HG03103 (cell line): ENCODE data around the gene KIFC1.
"Not testable (repeated sequence)": the region's sequence is repeated elsewhere in the genome, so short reads cannot be mapped to it uniquely, and the experiment has no call there.

ENCODE experiments used
- ATAC-seq: cut with Tn5 transposase; IDR thresholded peaks from one replicate; pipeline ENCODE4 v1.9.1; 2021; ENCODE audit warnings: low read depth; ENCODE audit not compliant: unreplicated experiment

Gene KIFC1

DNA sequence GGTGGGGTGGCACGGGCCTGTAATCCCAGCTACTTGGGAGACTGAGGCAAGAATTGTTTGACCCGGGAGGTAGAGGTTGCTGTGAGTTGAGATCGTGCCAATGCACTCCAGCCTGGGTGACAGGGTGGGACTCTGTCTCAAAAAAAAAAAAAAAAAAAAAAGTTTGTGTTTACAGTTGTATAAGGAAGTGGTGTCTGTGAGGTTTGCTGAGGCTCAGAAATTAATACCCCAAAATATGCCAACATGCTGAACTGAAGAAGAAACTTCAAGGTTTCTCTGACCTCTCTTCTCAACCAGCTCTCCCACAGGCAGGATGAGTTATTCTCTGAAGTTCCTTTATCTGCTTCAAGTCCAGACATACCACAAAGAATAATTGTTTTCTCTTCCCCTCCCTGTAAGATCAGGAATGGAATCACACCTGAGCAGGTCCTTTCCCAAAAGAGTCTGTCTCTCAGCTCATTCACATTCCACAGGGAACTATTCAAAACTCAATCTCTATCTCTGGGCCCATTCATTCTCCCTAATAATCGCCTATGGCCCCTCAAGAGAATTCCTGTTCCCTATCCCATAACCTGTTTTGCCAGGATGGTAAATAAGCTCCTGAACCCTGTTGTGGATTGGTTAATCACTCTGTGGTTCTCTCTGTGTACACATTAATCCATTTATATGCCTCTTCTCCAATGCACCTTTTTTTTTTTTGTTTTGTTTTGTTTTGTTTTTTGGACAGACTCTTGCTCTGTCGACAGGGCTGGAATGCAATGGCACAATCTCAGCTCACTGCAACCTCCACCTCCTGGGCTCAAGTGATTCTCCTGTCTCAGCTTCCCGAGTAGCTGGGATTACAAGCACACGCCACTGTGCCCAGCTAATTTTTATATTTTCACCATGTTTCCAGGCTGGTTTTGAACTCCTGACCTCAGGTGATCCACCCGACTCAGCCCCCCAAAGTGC is 17.4 kb upstream of the KIFC1 start:
- no peak for ATAC-seq

DNA sequence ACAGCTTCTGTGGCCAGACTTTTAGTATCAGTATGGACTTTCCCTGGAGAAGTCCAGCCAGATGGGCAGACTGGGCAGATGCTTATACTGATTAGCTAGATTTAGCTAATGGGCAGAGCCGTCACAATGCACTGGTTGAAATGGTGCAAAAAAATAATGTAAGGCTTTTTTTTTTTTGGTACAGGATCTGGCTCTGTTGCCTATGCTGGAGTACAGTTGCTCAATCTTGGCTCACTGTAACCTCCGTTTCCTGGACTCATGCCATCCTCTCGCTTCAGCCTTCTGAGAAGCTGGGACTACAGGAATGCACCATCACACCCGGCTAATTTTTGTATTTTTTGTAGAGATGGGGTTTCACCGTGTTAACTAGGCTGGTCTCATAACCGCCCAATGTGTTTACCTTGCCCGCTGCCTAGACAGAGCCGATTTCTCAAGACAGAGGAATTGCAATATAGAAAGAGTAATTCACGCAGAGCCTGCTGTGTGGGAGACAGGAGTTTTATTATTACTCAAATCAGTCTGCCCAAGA is 16.4 kb upstream of the KIFC1 start:
- ATAC-seq = no peak

- no peak for ATAC-seq
Observed at GRCh38 chr6:33377171-33377570, 14.5 kb upstream of the KIFC1 start.

- ATAC-seq = not testable (repeated sequence)
Observed at GRCh38 chr6:33379184-33379583, 12.4 kb upstream of the KIFC1 start.

GRCh38 chr6:33380272-33380981 is 11.2 kb upstream of the KIFC1 start:
- no peak for ATAC-seq

DNA sequence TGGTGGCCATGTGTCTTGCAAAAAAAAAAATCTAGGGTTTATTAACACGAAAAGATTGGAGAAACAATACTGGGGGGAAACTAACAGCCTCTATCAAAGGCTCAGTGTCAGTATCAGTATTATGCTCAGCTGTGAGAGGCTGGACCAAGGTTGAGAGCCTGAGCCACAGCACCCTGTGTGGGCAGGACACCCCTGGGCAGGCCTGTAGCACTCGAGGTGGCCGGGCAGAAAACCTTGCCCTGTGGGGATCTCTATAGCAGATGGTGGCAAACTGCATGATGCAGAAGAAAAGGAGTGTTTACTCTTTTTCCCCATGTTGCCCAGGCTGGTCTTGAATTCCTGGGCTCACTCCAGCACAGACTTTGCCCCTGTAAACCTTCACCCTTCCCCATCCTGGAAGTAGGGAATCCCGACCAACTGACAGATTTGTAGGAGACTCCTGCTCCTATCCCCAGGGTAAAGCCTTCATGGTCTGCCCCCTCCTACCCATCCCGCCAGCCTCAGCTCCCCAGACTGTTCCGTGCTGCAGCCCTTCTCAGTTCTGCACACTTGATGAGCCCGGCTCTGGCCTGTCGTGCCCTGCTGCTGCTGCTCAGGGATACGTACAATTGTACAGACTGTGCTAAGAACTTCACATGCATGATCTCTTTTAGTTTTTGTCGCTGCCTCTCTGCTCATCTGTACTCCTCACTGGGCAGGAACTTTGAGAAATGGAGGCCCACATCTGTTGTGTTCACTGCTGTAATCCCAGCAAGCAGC is 8.0 kb upstream of the KIFC1 start:
- ATAC-seq = no peak

DNA sequence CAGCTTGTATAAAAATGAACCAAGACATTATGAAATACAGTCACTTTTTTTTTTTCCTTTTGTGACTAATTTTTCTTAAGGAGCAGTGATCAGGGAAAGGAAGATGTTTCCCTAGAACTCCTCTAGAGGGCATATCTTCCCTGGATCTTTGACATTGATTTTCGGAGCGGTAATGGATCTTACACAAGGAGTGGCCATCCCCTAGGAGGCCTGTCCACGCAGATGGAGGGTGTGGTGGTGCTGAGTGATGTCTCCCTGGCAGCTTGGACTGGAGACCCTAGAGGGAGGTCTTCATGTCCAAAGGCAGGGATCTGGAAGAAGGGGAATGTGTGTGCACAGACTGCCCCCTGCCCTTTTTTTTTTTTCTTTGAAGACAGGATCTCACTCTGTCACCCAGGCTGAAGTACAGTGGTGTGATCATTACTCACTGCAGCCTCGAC is 7.0 kb upstream of the KIFC1 start:
- no peak for ATAC-seq

- ATAC-seq = no peak
Observed at GRCh38 chr6:33390173-33390572, 1.4 kb upstream of the KIFC1 start.

GRCh38 chr6:33390767-33391277 is 801 bp upstream of the KIFC1 start:
- no peak for ATAC-seq

DNA sequence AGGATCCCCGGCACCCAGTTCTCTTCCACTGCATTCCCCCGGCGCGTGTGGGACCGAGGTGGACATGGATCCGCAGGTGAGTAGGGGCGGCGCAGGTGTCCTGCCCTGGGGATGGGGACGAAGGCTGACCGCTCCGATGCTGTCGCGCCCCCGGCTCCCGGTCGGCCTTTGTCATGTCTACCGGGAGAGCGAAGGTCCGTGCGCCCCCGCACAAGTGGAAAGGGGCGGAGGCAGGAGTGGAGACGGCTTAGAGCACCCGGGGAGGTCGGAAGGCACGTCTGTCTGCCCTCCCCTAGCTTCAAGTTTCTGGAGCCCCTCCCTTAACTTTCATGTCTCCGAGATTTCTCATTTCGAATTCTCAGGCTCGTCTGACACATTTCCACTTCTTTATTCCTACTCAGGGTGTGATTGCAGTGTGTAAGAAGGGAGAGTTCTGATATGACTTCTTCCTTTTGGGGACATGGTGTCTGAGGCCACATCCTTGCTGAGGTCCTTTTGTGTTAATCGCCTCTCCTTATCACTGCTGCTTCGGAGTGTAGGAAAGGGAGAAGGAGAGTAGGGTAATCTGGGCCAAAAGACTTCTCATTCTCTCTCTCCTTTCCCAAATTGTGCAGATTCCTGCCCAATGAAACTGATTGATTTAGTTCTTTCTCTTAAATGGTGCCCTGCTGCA is 435 bp downstream of the KIFC1 start:
- ATAC-seq = no peak

DNA sequence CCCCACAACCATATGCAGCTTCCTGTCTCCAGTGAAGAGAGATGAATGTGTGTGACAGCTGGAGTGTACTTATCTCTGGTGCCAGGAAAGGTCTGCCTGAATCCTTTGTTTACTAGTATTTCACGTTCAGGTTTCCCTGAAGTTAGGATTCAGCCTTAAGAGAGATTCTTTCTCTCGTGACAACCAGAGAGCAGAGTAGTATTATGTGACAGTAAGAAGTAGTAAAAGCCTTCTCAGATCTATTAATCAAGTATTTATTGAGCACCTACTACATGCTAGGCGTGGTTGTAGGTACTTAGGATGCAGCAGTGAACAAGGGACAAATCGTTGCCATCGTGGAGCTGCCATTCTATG is 949 bp downstream of the KIFC1 start:
- no peak for ATAC-seq

GRCh38 chr6:33392979-33393378 is 1.4 kb downstream of the KIFC1 start:
- ATAC-seq = no peak

DNA sequence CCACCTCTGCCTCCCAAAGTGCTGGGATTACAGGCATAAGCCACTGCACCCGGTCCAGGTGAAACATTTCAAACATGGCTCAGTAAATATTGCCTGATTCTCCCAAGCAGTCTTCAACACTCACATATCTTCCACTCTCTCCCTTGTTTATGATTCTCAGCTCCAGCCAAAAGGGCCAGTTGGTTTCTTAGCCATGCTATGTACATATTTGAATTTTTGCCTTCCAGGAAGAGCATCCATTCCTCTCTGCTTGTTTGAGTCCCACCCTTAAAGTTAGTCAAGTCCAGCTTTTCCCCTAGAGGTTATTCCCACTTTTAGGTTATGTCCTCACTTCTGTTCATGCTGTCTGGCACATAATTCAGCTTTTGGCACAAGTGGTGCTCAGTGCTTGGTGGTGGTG is 5.9 kb downstream of the KIFC1 start:
- ATAC-seq = no peak

DNA sequence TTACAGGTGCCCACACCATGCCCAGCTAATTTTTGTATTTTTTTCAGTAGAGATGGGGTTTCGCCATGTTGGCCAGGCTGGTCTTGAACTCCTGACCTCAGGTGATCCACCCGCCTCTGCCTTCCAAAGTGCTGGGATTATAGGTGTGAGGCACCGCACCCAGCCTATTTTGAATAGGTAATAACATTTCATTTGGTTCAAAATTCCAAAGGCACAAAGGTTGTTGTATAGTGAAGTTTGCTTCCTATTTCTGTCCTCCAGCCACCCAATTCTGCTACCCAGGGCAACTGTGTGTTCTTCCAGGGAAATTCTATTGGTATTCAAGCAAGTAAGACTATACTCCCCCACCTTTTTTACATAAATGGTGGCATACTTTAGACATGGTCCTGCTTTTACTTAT is 7.0 kb downstream of the KIFC1 start:
- not testable (repeated sequence) for ATAC-seq

DNA sequence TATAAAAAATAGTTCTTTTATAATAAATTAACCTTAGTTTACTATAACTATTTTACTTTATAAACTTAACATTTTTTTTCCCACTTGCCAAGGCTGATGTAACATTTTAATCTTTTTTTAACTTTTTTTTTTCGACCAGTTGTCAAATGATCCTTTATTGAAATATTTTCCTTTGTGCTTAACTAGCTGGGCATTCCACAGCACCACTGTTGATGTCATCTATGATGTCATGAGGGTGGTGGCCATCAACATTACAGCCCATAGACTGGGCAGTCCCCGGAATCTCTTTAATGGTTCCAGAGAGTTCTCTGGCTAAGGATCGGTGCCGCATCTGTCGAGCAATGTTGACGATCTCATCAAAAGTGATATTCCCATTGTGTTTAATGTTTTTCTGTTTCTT is 8.3 kb downstream of the KIFC1 start:
- ATAC-seq = not testable (repeated sequence)

GRCh38 chr6:33404884-33405283 is 13.3 kb downstream of the KIFC1 start:
- ATAC-seq = no peak

- no peak for ATAC-seq
Observed at GRCh38 chr6:33405386-33405940, 13.8 kb downstream of the KIFC1 start.

GRCh38 chr6:33406126-33406525 is 14.5 kb downstream of the KIFC1 start:
- ATAC-seq = no peak

GRCh38 chr6:33407132-33407718 is 15.6 kb downstream of the KIFC1 start:
- ATAC-seq = no peak
